SU-DHL-6 (cell line): ENCODE measurements around the gene PIGO.

Experiments used
- H2AFZ ChIP-seq: fragments of 200-600 bp; sonication (generic); 2 replicates; pipeline ENCODE4 v1.6.1; 2014; ENCODE audit warnings: low read depth, mild to moderate bottlenecking, moderate library complexity, mixed read lengths, antibody characterized with exemption, low read length; ENCODE audit not compliant: severe bottlenecking
- H3F3A ChIP-seq: fragments of 200-600 bp; shearing (Covaris generic); 2 replicates; pipeline ENCODE4 v1.6.0; 2016; ENCODE audit warnings: antibody characterized with exemption, mild to moderate bottlenecking; ENCODE audit not compliant: insufficient read depth
- H3K27ac ChIP-seq: fragments of 200-600 bp; sonication (generic); 2 replicates; pipeline ENCODE4 v1.5.1; 2016; ENCODE audit warnings: low read depth, mild to moderate bottlenecking, low read length, moderate library complexity, mixed read lengths
- H3K27me3 ChIP-seq: fragments of 200-600 bp; sonication (generic), shearing (Covaris generic); 2 replicates; pipeline ENCODE4 v1.6.0; 2014; ENCODE audit warnings: mild to moderate bottlenecking, low read length
- H3K36me3 ChIP-seq: fragments of 200-600 bp; sonication (generic); 2 replicates; pipeline ENCODE4 v1.6.1; 2014; ENCODE audit warnings: mild to moderate bottlenecking, low read length, mixed read lengths
- H3K4me2 ChIP-seq: fragments of 300-600, 200-600 bp; shearing (Covaris generic), sonication (generic); 2 replicates; pipeline ENCODE4 v1.6.0; 2014; ENCODE audit warnings: low read length, low read depth, mild to moderate bottlenecking; ENCODE audit not compliant: poor library complexity, severe bottlenecking
- H3K4me3 ChIP-seq: fragments of 200-600 bp; sonication (generic); 2 replicates; pipeline ENCODE4 v1.5.1; 2014; ENCODE audit warnings: antibody characterized with exemption, low read length, mild to moderate bottlenecking, mixed read lengths; ENCODE audit not compliant: insufficient read depth, poor library complexity, severe bottlenecking
- H3K79me2 ChIP-seq: fragments of 200-600 bp; sonication (generic); 2 replicates; pipeline ENCODE4 v1.6.1; 2014; ENCODE audit warnings: mild to moderate bottlenecking, low read length, moderate library complexity; ENCODE audit not compliant: insufficient read depth
- H3K9ac ChIP-seq: fragments of 200-600 bp; sonication (generic); 2 replicates; pipeline ENCODE4 v1.7.0; 2014; ENCODE audit warnings: mild to moderate bottlenecking, low read length
- H3K9me2 ChIP-seq: fragments of 200-600 bp; sonication (generic); replicated peaks from 2 replicates; pipeline ENCODE4 v1.6.1; 2014; ENCODE audit warnings: low read length; ENCODE audit not compliant: insufficient read depth
- H3K9me3 ChIP-seq: fragments of 200-600 bp; sonication (generic); 2 replicates; pipeline ENCODE4 v1.6.1; 2014; ENCODE audit warnings: low read length, mixed read lengths; ENCODE audit not compliant: insufficient read depth
- H4K20me1 ChIP-seq: fragments of 200-600 bp; sonication (generic); 2 replicates; pipeline ENCODE4 v1.6.1; 2014; ENCODE audit warnings: low read depth, mild to moderate bottlenecking, antibody characterized with exemption, low read length, moderate library complexity, mixed read lengths
- EZH2phosphoT487 ChIP-seq: fragments of 200-600 bp; sonication (generic), shearing (Covaris generic); conservative IDR thresholded peaks from 2 replicates; pipeline ENCODE4 v1.6.1; 2018; ENCODE audit warnings: mild to moderate bottlenecking, antibody characterized with exemption, low read length, moderate library complexity, mixed read lengths
- TF ChIP-seq, protein P1 (sequence below): fragments of 200-600 bp; sonication (generic); IDR thresholded peaks from one replicate; pipeline ENCODE4 v1.5.1; 2017; ENCODE audit warnings: antibody characterized with exemption, mild to moderate bottlenecking, low read length, moderate library complexity; ENCODE audit not compliant: insufficient read depth, poor library complexity, severe bottlenecking

The PIGO gene

DNA sequence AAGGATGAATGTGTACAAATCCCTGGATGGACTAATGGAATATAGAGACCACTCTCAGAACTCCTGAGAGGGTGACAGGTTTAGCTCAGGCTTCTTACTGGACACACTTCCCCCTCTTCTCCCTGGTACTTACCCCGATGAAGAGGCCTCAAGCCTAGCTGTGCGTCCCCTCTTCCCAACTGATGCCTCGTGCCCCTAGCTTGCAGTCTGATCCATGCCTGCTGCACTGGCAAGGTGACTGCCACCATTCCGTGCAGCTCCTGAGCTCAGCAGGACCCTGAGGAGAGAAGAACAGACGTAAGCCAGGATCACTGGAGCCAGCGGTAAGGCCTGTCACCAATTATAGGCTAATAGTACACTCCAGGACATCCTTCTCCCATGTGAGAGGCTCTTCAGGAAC is 12.1 kb upstream of the PIGO start:
- no peaks in the 10 kb centered on the region for H4K20me1 ChIP-seq
- H3K79me2 ChIP-seq: no peaks in the 10 kb centered on the region
- no peak overlapping the region for H3K27ac ChIP-seq
- H3F3A ChIP-seq: no peaks in the 10 kb centered on the region
- H3K36me3 ChIP-seq: no peaks in the 10 kb centered on the region
- no peak overlapping the region for H3K9ac ChIP-seq
- no peak overlapping the region for H2AFZ ChIP-seq
- no peaks in the 10 kb centered on the region for H3K27me3 ChIP-seq
- no peak overlapping the region for H3K4me2 ChIP-seq
- TF ChIP-seq, protein P1, sequence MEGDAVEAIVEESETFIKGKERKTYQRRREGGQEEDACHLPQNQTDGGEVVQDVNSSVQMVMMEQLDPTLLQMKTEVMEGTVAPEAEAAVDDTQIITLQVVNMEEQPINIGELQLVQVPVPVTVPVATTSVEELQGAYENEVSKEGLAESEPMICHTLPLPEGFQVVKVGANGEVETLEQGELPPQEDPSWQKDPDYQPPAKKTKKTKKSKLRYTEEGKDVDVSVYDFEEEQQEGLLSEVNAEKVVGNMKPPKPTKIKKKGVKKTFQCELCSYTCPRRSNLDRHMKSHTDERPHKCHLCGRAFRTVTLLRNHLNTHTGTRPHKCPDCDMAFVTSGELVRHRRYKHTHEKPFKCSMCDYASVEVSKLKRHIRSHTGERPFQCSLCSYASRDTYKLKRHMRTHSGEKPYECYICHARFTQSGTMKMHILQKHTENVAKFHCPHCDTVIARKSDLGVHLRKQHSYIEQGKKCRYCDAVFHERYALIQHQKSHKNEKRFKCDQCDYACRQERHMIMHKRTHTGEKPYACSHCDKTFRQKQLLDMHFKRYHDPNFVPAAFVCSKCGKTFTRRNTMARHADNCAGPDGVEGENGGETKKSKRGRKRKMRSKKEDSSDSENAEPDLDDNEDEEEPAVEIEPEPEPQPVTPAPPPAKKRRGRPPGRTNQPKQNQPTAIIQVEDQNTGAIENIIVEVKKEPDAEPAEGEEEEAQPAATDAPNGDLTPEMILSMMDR: no peak
- no peak for TF ChIP-seq EZH2phosphoT487
- H3K9me2 ChIP-seq: no peaks in the 10 kb centered on the region
- H3K4me3 ChIP-seq: no peak overlapping the region
- no peaks in the 10 kb centered on the region for H3K9me3 ChIP-seq

DNA sequence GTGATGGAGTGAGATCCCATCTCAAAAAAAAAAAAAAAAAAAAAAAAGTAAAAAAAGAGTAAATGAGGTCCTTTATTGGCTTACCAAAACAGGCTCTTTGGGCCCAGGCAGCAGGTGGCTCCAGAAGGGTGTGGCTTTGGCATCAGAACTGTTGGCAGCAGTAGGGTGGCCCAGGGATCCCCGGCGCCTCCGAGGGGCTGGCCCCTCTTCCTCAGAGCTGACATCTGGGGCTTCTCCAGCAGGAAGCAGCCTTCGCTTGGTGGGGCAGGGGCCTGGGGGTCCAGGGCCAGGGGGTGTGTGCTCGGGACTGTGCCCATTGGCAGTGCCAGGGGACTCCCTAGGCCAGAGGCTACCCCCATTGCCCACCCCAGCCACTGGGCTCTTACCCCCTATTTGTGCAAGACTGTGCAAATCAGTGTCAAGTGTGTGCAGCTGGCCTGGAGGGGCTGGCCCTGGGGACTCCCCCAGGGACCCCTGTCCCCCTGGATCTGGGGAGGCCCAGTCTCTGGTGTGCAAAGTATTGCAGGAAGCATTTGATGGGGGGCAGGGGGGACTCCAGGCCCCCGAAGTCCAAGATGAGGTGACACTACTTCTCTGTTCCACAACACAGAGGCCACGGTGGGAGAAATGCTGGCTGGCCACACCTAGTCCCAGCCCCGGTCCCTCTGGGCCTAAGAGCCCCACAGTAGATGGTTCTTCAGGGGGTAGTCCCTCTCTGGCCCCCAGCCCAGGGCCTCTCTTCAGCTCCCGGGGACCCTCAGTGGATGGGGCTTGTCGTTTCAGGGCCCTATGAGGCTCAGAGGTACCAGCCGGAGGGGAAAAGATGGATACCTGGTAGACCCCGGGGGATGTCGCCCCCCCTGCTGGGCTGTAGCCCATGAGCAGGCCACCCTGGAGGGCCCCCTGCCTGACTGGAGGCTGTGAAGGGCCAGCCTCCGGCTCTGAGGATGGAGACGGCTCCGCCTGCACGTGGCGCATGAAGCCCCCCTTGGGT is 11.2 kb upstream of the PIGO start:
- Histone ChIP-seq H3K27me3 (no peaks in the 10 kb centered on the region), H3K79me2 (peaks cover 3% of the 10 kb centered on the region), H3K36me3 (no peaks in the 10 kb centered on the region), H3K9ac (no peak overlapping the region), H3K9me3 (no peaks in the 10 kb centered on the region), H3K4me2 (no peak overlapping the region), H3K27ac (no peak overlapping the region), H3K9me2 (no peaks in the 10 kb centered on the region), H3K4me3 (no peak overlapping the region), H2AFZ (no peak overlapping the region), H4K20me1 (no peaks in the 10 kb centered on the region), H3F3A (no peaks in the 10 kb centered on the region)
- no peak for TF ChIP-seq EZH2phosphoT487
- TF ChIP-seq, protein P1: no peak

DNA sequence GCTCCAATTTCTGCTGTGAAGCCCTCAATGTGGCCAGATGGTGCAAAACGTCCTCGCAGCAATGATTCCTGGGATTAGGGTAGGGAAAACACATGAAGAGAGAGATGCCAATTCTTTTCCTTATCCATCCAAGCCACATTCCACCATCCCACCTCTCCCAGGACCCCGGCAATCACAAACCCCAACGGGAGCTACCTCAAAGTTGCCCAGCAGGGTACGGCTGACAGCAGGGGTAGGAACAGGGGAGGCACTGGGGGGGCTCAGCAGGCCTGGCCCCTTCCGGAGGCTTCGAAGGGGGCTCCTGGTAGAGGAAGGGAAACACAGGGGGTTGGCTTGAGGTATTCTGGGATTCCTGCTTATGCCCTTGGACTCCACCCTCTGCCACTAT is 9.9 kb upstream of the PIGO start:
- no peaks in the 10 kb centered on the region for H3K9me3 ChIP-seq
- no peaks in the 10 kb centered on the region for H3F3A ChIP-seq
- no peak overlapping the region for H3K27ac ChIP-seq
- peaks cover 14% of the 10 kb centered on the region for H3K79me2 ChIP-seq
- no peaks in the 10 kb centered on the region for H3K9me2 ChIP-seq
- no peaks in the 10 kb centered on the region for H3K36me3 ChIP-seq
- H3K4me2 ChIP-seq: no peak overlapping the region
- H4K20me1 ChIP-seq: no peaks in the 10 kb centered on the region
- H2AFZ ChIP-seq: no peak overlapping the region
- H3K4me3 ChIP-seq: no peak overlapping the region
- no peak overlapping the region for H3K9ac ChIP-seq
- no peaks in the 10 kb centered on the region for H3K27me3 ChIP-seq
- TF ChIP-seq, protein P1: no peak
- TF ChIP-seq EZH2phosphoT487: no peak
